GM12878 (cell line): ENCODE measurements around the gene DCUN1D3.

Experiments
- CBX3 ChIP-seq: fragments of 200-600 bp; sonication (generic); IDR thresholded peaks from 2 replicates; pipeline ENCODE4 v1.6.1; 2016; ENCODE audit warnings: low read depth, borderline replicate concordance
- CTCF ChIP-seq, 3 experiments: IDR thresholded peaks in 2 of 3; conservative IDR thresholded peaks in 1 of 3; 2 replicates each; pipeline ENCODE4 v1.5.1; 2011; ENCODE audit warnings: low read depth in 3 of 3, low read length in 3 of 3, mild to moderate bottlenecking in 3 of 3, control low read depth in 2 of 3, moderate library complexity in 2 of 3, inconsistent platforms in 1 of 3, mixed read lengths in 1 of 3; ENCODE audit not compliant: control insufficient read depth in 2 of 3, insufficient read depth in 1 of 3; ENCODE audit errors: extremely low read depth in 1 of 3
- PAX5 ChIP-seq: IDR thresholded peaks from 2 replicates; pipeline ENCODE4 v1.6.1; 2011; ENCODE audit warnings: low read depth, low read length, borderline replicate concordance
- TCF12 ChIP-seq: IDR thresholded peaks from 2 replicates; pipeline ENCODE4 v1.6.1; 2011; ENCODE audit warnings: low read depth, mild to moderate bottlenecking, low read length
- YY1 ChIP-seq: IDR thresholded peaks from 2 replicates; pipeline ENCODE4 v1.6.1; 2011; ENCODE audit warnings: low read depth, mild to moderate bottlenecking, low read length

GRCh38 chr16:20903116-20903898 is 3.1 kb upstream of the DCUN1D3 start:
- TF ChIP-seq TCF12 (no peak), CTCF (IDR thresholded peaks at IDR 0.05 in 2 of 3, conservative IDR thresholded peaks at IDR 0.05 in 1 of 3; ENCODE audit: control insufficient read depth in 2 of 3, extremely low read depth in 1 of 3, insufficient read depth in 1 of 3, low read depth in 3 of 3, low read length in 3 of 3) (no peak), CBX3 (no peak), YY1 (no peak), PAX5 (no peak)
